Hypothalamus (tissue), 51 donors: ENCODE data around the gene PEPD.

Experiments used
- DNase-seq, 51 donors: peaks; one replicate each; lab custom pipeline; 2025; lab: John Stamatoyannopoulos, UW

The PEPD gene

DNA sequence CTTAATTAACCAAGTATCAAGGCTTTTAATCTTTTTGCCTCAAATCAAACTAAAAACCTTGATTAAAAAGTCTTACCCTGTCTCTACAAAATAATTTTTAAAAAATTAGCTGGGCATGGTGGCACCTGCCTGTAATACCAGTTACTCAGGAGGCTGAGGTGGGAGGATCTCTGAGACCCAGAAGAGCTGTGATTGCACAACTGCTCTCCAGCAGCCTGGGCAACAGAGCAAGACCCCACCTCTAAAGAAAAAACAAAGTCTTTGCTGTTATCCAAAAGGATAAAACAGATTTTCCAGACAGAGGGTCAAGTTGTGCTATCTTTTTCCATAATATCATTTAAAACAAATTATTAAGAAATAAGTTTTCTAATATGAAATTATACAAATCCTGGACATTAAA lies 174.9 kb downstream of the PEPD start:
- DNase-seq = no peak

DNA sequence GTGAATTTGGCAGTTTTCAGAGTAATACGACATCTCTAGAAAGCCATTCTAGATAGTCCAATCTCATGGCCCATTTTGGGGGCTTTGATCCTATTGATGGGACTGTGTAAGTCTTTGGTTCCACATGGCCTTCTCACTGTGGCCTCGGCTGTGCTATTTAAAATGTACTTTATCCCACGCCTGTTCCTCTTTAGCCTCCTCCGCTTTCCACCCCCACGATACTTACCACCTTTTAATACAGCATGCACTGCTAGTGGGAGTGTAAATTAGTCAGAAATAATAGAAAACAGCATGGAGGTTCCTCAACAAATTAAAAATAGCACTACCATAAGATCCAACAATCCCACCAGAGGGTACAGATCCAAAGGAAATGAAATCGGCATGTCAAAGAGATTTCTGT lies 176.4 kb downstream of the PEPD start:
- DNase-seq = peak in 1 of 51 donors; percentile 44

DNA sequence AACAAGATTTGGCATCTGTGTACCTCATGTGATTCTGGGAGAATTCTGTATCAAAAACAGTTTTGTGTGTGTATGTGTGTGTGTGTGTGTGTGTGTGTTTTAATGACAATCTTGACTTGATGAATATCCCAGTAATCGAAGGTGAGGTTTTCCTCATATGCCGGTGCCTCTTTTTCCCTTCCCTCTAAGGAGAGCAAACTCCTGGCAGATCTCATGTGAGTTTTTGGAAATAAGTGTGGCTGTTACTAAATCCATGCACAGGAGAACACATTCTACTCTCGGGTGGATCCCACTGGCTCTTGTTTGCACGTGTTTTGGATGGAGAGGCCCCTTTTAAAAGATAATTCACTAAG lies 177.0 kb downstream of the PEPD start:
- peak in 1 of 51 donors; percentile 67 for DNase-seq

DNA sequence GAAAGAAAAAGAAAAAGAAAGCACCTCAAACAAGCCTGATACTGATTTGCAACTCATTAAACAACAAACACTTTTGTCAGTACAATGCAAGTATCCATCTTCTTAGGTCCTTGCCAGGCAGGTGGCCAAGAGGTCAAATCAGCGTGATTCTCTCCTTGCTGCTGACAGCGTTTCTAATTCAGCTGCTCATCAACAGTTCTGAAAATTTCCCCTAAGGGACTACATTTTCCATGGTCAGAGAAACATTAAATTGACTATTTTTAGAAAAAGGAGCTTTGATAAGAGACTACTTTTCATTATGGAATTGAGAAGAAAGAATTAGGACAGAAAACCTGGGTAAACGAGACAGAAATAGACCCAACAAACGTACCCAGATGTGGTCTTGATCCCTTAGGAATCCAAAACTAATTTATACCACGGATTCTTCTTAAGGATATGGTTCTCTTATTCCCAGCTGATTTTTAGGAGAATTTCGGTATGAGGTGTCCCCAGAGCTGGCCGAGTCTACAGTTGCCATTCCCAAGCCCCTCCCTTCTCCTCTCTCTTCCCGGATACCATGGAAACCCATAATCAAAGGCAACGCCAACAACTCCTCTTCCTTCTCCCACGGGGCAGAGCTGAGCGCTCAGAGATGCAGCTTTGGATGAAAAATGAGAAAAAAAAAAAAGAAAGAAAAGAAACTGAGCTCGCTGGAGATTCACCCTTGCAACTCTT lies 177.6 kb downstream of the PEPD start:
- peak in 8 of 51 donors; percentile 2 to 67 (median 12) for DNase-seq

DNA sequence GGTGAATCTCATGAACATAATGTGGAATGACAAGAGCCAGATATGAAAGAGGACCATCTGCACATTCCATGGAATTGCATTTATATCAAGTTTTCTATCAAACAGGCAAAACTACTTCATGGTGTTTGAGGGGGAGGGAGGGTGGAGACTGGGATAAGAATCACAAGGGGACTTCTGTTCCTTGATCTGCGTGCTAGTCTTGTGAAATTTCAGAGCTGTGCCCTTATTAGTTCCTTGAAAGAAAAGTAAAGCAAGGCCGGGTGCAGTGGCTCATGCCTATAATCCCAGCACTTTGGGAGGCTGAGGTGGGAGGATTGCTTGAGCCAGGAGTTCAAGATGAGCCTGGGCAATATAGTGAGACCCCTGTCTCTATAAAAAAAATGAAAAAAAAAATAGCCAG lies 178.3 kb downstream of the PEPD start:
- DNase-seq = no peak

DNA sequence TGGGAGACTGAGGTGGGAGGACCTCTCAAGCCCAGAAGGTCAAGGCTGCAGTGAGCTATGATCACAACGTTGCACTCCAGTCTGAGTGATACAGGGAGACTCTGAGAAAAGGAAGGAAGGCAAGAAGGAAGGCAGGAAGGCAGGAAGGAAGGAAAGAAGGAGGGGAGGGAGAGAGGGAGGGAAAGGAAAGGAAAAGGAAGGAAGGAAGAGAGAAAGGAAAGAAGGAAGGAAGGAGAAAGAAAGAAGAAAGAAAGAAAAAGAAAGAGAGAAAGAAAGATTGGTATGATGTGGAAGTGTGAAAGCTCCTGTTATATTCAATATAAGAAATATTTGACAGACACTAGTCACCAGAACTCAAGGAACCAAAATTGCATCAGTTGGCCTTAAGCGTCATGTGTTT lies 180.6 kb downstream of the PEPD start:
- DNase-seq = no peak

DNA sequence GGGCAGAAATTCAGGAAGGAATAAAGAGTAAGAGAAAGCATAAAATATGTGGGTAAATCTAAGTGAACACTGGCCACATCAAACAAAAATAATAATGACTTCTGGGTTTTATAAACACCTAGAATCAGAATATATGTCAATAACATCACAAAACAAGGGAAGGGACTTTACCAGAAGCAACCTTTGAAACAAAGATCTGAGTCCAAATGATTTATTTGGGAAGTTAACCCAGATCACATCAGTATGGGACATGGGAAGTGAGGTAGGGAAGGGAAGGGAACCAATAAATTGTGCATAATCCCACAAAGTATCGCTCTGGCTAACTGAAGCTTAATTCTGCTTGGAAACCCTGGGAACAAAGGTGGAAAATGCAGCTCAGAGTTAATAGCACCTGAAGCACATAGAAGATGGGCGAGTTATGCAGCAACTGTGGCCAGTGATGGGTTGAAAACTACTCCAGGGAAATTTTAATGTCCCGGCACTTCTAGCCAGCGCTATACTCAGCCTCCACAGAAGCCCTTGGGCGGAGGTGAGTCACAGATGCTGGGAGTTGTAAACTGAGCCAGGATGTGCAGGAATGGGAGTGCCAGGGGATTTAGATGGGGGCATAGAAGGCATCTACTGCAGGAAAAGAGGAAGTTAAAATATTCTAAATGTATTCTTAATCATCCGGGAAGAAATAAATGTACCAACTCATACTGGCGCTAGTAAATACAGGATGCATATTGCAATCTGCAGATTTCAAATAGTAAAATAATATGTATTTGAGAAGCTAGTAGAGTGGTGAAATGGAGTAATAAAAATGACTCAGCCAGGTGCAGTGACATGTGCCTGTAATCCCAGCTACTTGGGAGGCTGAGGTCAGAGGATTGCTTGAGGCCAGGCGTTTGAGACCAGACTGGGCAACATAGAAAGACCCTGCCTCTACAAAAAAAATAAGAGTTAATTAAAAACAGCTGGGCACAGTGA lies 182.3 kb downstream of the PEPD start:
- DNase-seq = no peak
